Urothelium cell line (cell line): Measurements from ENCODE around the gene PTGES.

Experiments
- DNase-seq: peaks from one replicate; pipeline ENCODE4 v3.0.0; 2011; ENCODE audit warnings: low spot score, mixed read lengths
- FAIRE-seq: peaks from 2 replicates; lab custom pipeline; 2011; peaks lifted over from hg19 to GRCh38; lab: Jason Lieb, UNC

The PTGES gene

GRCh38 chr9:129696944-129697655, 55.7 kb downstream of the PTGES start:
- peak; percentile 53 for DNase-seq

GRCh38 chr9:129695870-129696269, 57.0 kb downstream of the PTGES start:
- no peak for FAIRE-seq
- DNase-seq, result no peak

More at GRCh38 chr9:129696944-129697655, 55.7 kb downstream of the PTGES start:
- FAIRE-seq, result no peak

GRCh38 chr9:129694243-129694646, 58.6 kb downstream of the PTGES start:
- no peak for FAIRE-seq
- no peak for DNase-seq

GRCh38 chr9:129693741-129694140, 59.1 kb downstream of the PTGES start:
- no peak for FAIRE-seq
- no peak for DNase-seq

- DNase-seq, result no peak
- FAIRE-seq, result no peak
These were observed 60.3 kb downstream of the PTGES start for GRCh38 chr9:129692534-129692933.
